Karpas-422 (cell line): Measurements from ENCODE around the gene LEKR1. TPM values are rescaled to one million over a fixed set of nuclear protein-coding genes. Genes with fewer than 3 reads are reported as not detected.

Experiments used
- DNase-seq: peaks from one replicate; pipeline ENCODE4 v3.0.0-alpha.2; 2015
- H2AFZ ChIP-seq: fragments of 200-600 bp; sonication (generic); 2 replicates; pipeline ENCODE4 v1.6.1; 2014; ENCODE audit warnings: antibody characterized with exemption, low read length, mixed read lengths
- H3K27ac ChIP-seq: fragments of 200-600 bp; sonication (generic); 2 replicates; pipeline ENCODE4 v1.5.1; 2014; ENCODE audit warnings: mild to moderate bottlenecking, low read length, moderate library complexity
- H3K27me3 ChIP-seq: fragments of 200-600 bp; sonication (generic); 2 replicates; pipeline ENCODE4 v1.6.1; 2014; ENCODE audit warnings: low read length, mixed read lengths
- H3K36me3 ChIP-seq: fragments of 200-600 bp; sonication (generic); 2 replicates; pipeline ENCODE4 v1.6.1; 2014; ENCODE audit warnings: low read length, mixed read lengths; ENCODE audit not compliant: insufficient read depth
- H3K4me1 ChIP-seq: fragments of 200-600 bp; sonication (generic); 2 replicates; pipeline ENCODE4 v1.6.1; 2014; ENCODE audit warnings: mild to moderate bottlenecking, low read length, mixed read lengths
- H3K4me2 ChIP-seq: fragments of 200-600 bp; sonication (generic); 2 replicates; pipeline ENCODE4 v1.6.1; 2014; ENCODE audit warnings: low read length, low read depth, mild to moderate bottlenecking; ENCODE audit not compliant: poor library complexity, severe bottlenecking
- H3K4me3 ChIP-seq: fragments of 200-600 bp; sonication (generic); 2 replicates; pipeline ENCODE4 v1.5.1; 2014; ENCODE audit warnings: mild to moderate bottlenecking, antibody characterized with exemption, low read length, mixed read lengths
- H3K79me2 ChIP-seq: fragments of 200-600 bp; sonication (generic); 2 replicates; pipeline ENCODE4 v1.6.1; 2014; ENCODE audit warnings: mild to moderate bottlenecking, low read length, mixed read lengths
- H3K9ac ChIP-seq: fragments of 200-600 bp; sonication (generic); 2 replicates; pipeline ENCODE4 v1.6.0; 2014; ENCODE audit warnings: low read length
- H3K9me2 ChIP-seq: fragments of 200-600 bp; sonication (generic), shearing (Covaris generic); replicated peaks from 2 replicates; pipeline ENCODE4 v1.6.0; 2014; ENCODE audit warnings: mild to moderate bottlenecking, low read length, moderate library complexity; ENCODE audit not compliant: insufficient read depth
- H3K9me3 ChIP-seq: fragments of 300-700, 200-600 bp; sonication (generic); 2 replicates; pipeline ENCODE4 v1.6.1; 2014; ENCODE audit warnings: low read length, mixed read lengths
- H4K20me1 ChIP-seq: fragments of 200-600 bp; sonication (generic); 2 replicates; pipeline ENCODE4 v1.6.1; 2014; ENCODE audit warnings: mild to moderate bottlenecking, antibody characterized with exemption, low read length, low read depth; ENCODE audit not compliant: insufficient read depth
- total RNA-seq: library from RNA; depleted of rRNA; stranded (reverse); fragments of >200 nt; shearing (Covaris generic); gene quantifications from 2 replicates; pipeline ENCODE4 v1.2.3, GENCODE V29; 2014; ENCODE audit warnings: low replicate concordance

The LEKR1 gene
- total RNA-seq, 1 experiment from 2014 or later: 6.4 TPM

- Histone ChIP-seq H2AFZ (no peak overlapping the region), H4K20me1 (no peaks in the 10 kb centered on the region), H3K4me1 (peaks cover 15% of the 10 kb centered on the region), H3K27ac (no peak overlapping the region), H3K79me2 (no peaks in the 10 kb centered on the region), H3K4me3 (no peak overlapping the region), H3K4me2 (no peak overlapping the region), H3K27me3 (no peaks in the 10 kb centered on the region), H3K9me2 (no peaks in the 10 kb centered on the region), H3K36me3 (no peaks in the 10 kb centered on the region), H3K9me3 (no peaks in the 10 kb centered on the region), H3K9ac (no peak overlapping the region)
- DNase-seq: no peak
Observed at GRCh38 chr3:157066335-157067098, 240.4 kb downstream of the LEKR1 start.

- no peak for DNase-seq
- peaks cover 15% of the 10 kb centered on the region for H3K4me1 ChIP-seq
- H3K79me2 ChIP-seq: no peaks in the 10 kb centered on the region
- no peaks in the 10 kb centered on the region for H3K36me3 ChIP-seq
- no peak overlapping the region for H3K4me2 ChIP-seq
- H2AFZ ChIP-seq: no peak overlapping the region
- no peak overlapping the region for H3K9ac ChIP-seq
- H3K9me3 ChIP-seq: no peaks in the 10 kb centered on the region
- no peaks in the 10 kb centered on the region for H3K27me3 ChIP-seq
- H3K9me2 ChIP-seq: no peaks in the 10 kb centered on the region
- no peak overlapping the region for H3K4me3 ChIP-seq
- H4K20me1 ChIP-seq: no peaks in the 10 kb centered on the region
- H3K27ac ChIP-seq: no peak overlapping the region
Observed at GRCh38 chr3:157067114-157067513, 241.0 kb downstream of the LEKR1 start.

GRCh38 chr3:157069406-157069805 is 243.3 kb downstream of the LEKR1 start:
- no peaks in the 10 kb centered on the region for H3K9me3 ChIP-seq
- H3K36me3 ChIP-seq: no peaks in the 10 kb centered on the region
- H3K4me1 ChIP-seq: peaks cover 10% of the 10 kb centered on the region
- no peaks in the 10 kb centered on the region for H3K79me2 ChIP-seq
- H3K27me3 ChIP-seq: no peaks in the 10 kb centered on the region
- no peak overlapping the region for H3K4me2 ChIP-seq
- no peak for DNase-seq
- no peaks in the 10 kb centered on the region for H4K20me1 ChIP-seq
- no peak overlapping the region for H2AFZ ChIP-seq
- no peaks in the 10 kb centered on the region for H3K9me2 ChIP-seq
- H3K27ac ChIP-seq: no peak overlapping the region
- H3K4me3 ChIP-seq: no peak overlapping the region
- H3K9ac ChIP-seq: no peak overlapping the region

- no peaks in the 10 kb centered on the region for H3K36me3 ChIP-seq
- no peak overlapping the region for H3K4me3 ChIP-seq
- H3K4me2 ChIP-seq: no peak overlapping the region
- no peak for DNase-seq
- H4K20me1 ChIP-seq: no peaks in the 10 kb centered on the region
- no peaks in the 10 kb centered on the region for H3K79me2 ChIP-seq
- H3K27ac ChIP-seq: no peak overlapping the region
- no peaks in the 10 kb centered on the region for H3K9me3 ChIP-seq
- H3K9me2 ChIP-seq: no peaks in the 10 kb centered on the region
- no peak overlapping the region for H3K9ac ChIP-seq
- no peak overlapping the region for H2AFZ ChIP-seq
- no peaks in the 10 kb centered on the region for H3K27me3 ChIP-seq
- peaks cover 6% of the 10 kb centered on the region for H3K4me1 ChIP-seq
Observed at GRCh38 chr3:157069846-157070677, 243.9 kb downstream of the LEKR1 start.

GRCh38 chr3:157070678-157070999 is 244.5 kb downstream of the LEKR1 start:
- H3K4me3 ChIP-seq: no peak overlapping the region
- no peak for DNase-seq
- no peak overlapping the region for H3K4me2 ChIP-seq
- no peaks in the 10 kb centered on the region for H3K9me3 ChIP-seq
- H3K79me2 ChIP-seq: no peaks in the 10 kb centered on the region
- no peaks in the 10 kb centered on the region for H3K9me2 ChIP-seq
- H2AFZ ChIP-seq: no peak overlapping the region
- H3K27ac ChIP-seq: no peak overlapping the region
- no peaks in the 10 kb centered on the region for H3K36me3 ChIP-seq
- H4K20me1 ChIP-seq: no peaks in the 10 kb centered on the region
- peaks cover 6% of the 10 kb centered on the region for H3K4me1 ChIP-seq
- H3K27me3 ChIP-seq: no peaks in the 10 kb centered on the region
- no peak overlapping the region for H3K9ac ChIP-seq

GRCh38 chr3:157071744-157072525 is 245.8 kb downstream of the LEKR1 start:
- no peak for DNase-seq
- Histone ChIP-seq H3K4me3 (no peak overlapping the region), H3K36me3 (no peaks in the 10 kb centered on the region), H3K9ac (no peak overlapping the region), H3K27ac (no peak overlapping the region), H3K79me2 (no peaks in the 10 kb centered on the region), H3K9me2 (no peaks in the 10 kb centered on the region), H3K9me3 (no peaks in the 10 kb centered on the region), H3K4me1 (peaks cover 4% of the 10 kb centered on the region), H3K4me2 (no peak overlapping the region), H4K20me1 (no peaks in the 10 kb centered on the region), H3K27me3 (no peaks in the 10 kb centered on the region), H2AFZ (no peak overlapping the region)

GRCh38 chr3:157073810-157074209 is 247.7 kb downstream of the LEKR1 start:
- Histone ChIP-seq H3K4me2 (no peak overlapping the region), H3K27ac (no peak overlapping the region), H3K4me1 (peaks cover 3% of the 10 kb centered on the region; the same call in 1 of the 2 replicates), H3K4me3 (no peak overlapping the region), H3K27me3 (no peaks in the 10 kb centered on the region), H2AFZ (no peak overlapping the region), H3K79me2 (no peaks in the 10 kb centered on the region), H3K36me3 (no peaks in the 10 kb centered on the region), H3K9me3 (no peaks in the 10 kb centered on the region), H4K20me1 (no peaks in the 10 kb centered on the region), H3K9ac (no peak overlapping the region), H3K9me2 (no peaks in the 10 kb centered on the region)
- no peak for DNase-seq

GRCh38 chr3:157074490-157074889 is 248.3 kb downstream of the LEKR1 start:
- no peak for DNase-seq
- no peak overlapping the region for H3K27ac ChIP-seq

More at GRCh38 chr3:157074490-157074889, 248.3 kb downstream of the LEKR1 start:
- Histone ChIP-seq H3K27me3 (no peaks in the 10 kb centered on the region), H3K9me2 (no peaks in the 10 kb centered on the region), H3K4me2 (no peak overlapping the region), H3K36me3 (no peaks in the 10 kb centered on the region), H4K20me1 (no peaks in the 10 kb centered on the region), H3K9me3 (no peaks in the 10 kb centered on the region), H2AFZ (no peak overlapping the region), H3K79me2 (no peaks in the 10 kb centered on the region), H3K9ac (no peak overlapping the region), H3K4me3 (no peak overlapping the region), H3K4me1 (peaks cover 3% of the 10 kb centered on the region; the same call in 1 of the 2 replicates)
